Measurements from ENCODE around the gene PRXL2B. TPM values are rescaled to one million over a fixed set of nuclear protein-coding genes. Genes with fewer than 3 reads are reported as not detected.
"Not testable (repeated sequence)": the region's sequence is repeated elsewhere in the genome, so short reads cannot be mapped to it uniquely, and the experiment has no call there.

Gene PRXL2B
- total RNA-seq, 4 donors from 2014 or later: 0.51 to 20.5 (median 13.2) TPM

GRCh38 chr1:2571348-2571747 is 15.2 kb upstream of the PRXL2B start:
- Histone ChIP-seq H3K36me3 (no peaks in the 10 kb centered on the region), H3K27ac (no peak overlapping the region), H3K9me3 (no peaks in the 10 kb centered on the region), H3K4me1 (no peaks in the 10 kb centered on the region), H3K4me3 (no peak overlapping the region), H3K27me3 (no peaks in the 10 kb centered on the region)
- TF ChIP-seq POLR2A (IDR thresholded peaks at IDR 0.05) (no peak), CTCF (IDR thresholded peaks at IDR 0.05) (no peak)
- intact Hi-C loops (cut with DNase I; ENCODE audit: low total_unique reads): no loop called here
- no peak for DNase-seq

GRCh38 chr1:2573250-2573920 is 13.2 kb upstream of the PRXL2B start:
- intact Hi-C loops (cut with DNase I; ENCODE audit: low total_unique reads): no loop called here
- H3K27me3 ChIP-seq: no peaks in the 10 kb centered on the region
- no peaks in the 10 kb centered on the region for H3K36me3 ChIP-seq
- no peak overlapping the region for H3K4me3 ChIP-seq
- no peaks in the 10 kb centered on the region for H3K4me1 ChIP-seq
- H3K27ac ChIP-seq: no peak overlapping the region
- no peaks in the 10 kb centered on the region for H3K9me3 ChIP-seq
- TF ChIP-seq CTCF (IDR thresholded peaks at IDR 0.05) (no peak), POLR2A (IDR thresholded peaks at IDR 0.05) (no peak)
- no peak for DNase-seq

GRCh38 chr1:2574350-2574749 is 12.2 kb upstream of the PRXL2B start:
- H3K27me3 ChIP-seq: no peaks in the 10 kb centered on the region
- intact Hi-C loops (cut with DNase I; ENCODE audit: low total_unique reads): no loop called here
- DNase-seq: no peak
- no peak overlapping the region for H3K4me3 ChIP-seq
- TF ChIP-seq CTCF (IDR thresholded peaks at IDR 0.05): no peak
- no peak for TF ChIP-seq POLR2A (IDR thresholded peaks at IDR 0.05)
- no peaks in the 10 kb centered on the region for H3K4me1 ChIP-seq
- no peaks in the 10 kb centered on the region for H3K9me3 ChIP-seq
- H3K36me3 ChIP-seq: no peaks in the 10 kb centered on the region
- H3K27ac ChIP-seq: no peak overlapping the region

- DNase-seq: no peak
- peak overlapping the region in 1 of 2 donors; percentile 3 for H3K27ac ChIP-seq
These were observed 10.5 kb upstream of the PRXL2B start for GRCh38 chr1:2575801-2576663.

GRCh38 chr1:2577565-2578075 is 9.0 kb upstream of the PRXL2B start:
- intact Hi-C loops (cut with DNase I; ENCODE audit: low total_unique reads); H3K9me3 ChIP-seq; H3K4me3 ChIP-seq; DNase-seq; H3K27me3 ChIP-seq; H3K36me3 ChIP-seq; H3K4me1 ChIP-seq: not testable (repeated sequence)
- H3K27ac ChIP-seq: peak overlapping the region; percentile 40 to 47

More at GRCh38 chr1:2575801-2576663, 10.5 kb upstream of the PRXL2B start:
- no peaks in the 10 kb centered on the region for H3K27me3 ChIP-seq
- intact Hi-C loops (cut with DNase I; ENCODE audit: low total_unique reads): no loop called here
- H3K9me3 ChIP-seq: no peaks in the 10 kb centered on the region
- no peaks in the 10 kb centered on the region for H3K36me3 ChIP-seq
- H3K4me3 ChIP-seq: no peak overlapping the region
- H3K4me1 ChIP-seq: no peaks in the 10 kb centered on the region
- TF ChIP-seq POLR2A (IDR thresholded peaks at IDR 0.05): no peak
- no peak for TF ChIP-seq CTCF (IDR thresholded peaks at IDR 0.05)
